ENCODE data around the gene PTP4A1.

GRCh38 chr6:63553900-63554299 is 18.4 kb upstream of the PTP4A1 start:
- TF ChIP-seq CTCF (IDR thresholded peaks at IDR 0.05; ENCODE audit: poor library complexity, severe bottlenecking) (no peak), POLR2AphosphoS5 (IDR thresholded peaks at IDR 0.05) (no peak), EZH2 (IDR thresholded peaks at IDR 0.05; ENCODE audit: borderline replicate concordance, insufficient read depth, low read length, poor library complexity, severe bottlenecking) (no peak), EP300 (conservative IDR thresholded peaks at IDR 0.05; ENCODE audit: poor library complexity, severe bottlenecking) (no peak), SMC3 (conservative IDR thresholded peaks at IDR 0.05; ENCODE audit: poor library complexity) (no peak), MXI1 (conservative IDR thresholded peaks at IDR 0.05; ENCODE audit: poor library complexity, severe bottlenecking) (no peak)

Measured in neural cell (in vitro differentiated cells).